K562 (cell line): ENCODE results near the gene H3-3A. TPM values are rescaled to one million over a fixed set of nuclear protein-coding genes. Genes with fewer than 3 reads are reported as not detected.

Experiments
- CHD2 ChIP-seq: IDR thresholded peaks from 2 replicates; pipeline ENCODE4 v1.6.1; 2011; ENCODE audit warnings: low read depth, low read length
- FOXJ3 ChIP-seq: sonication (generic); formaldehyde crosslinking; IDR thresholded peaks from 2 replicates; pipeline ENCODE4 v1.4.0; 2020; ENCODE audit warnings: mild to moderate bottlenecking, missing genetic modification reagents
- HES1 ChIP-seq: fragments of 450-650 bp; IDR thresholded peaks from 2 replicates; pipeline ENCODE4 v1.6.1; 2016; ENCODE audit warnings: low read depth, mild to moderate bottlenecking, moderate library complexity
- IFI16 ChIP-seq: fragments of 250-450 bp; sonication (Bioruptor Pico); IDR thresholded peaks from 2 replicates; pipeline ENCODE4 v2.1.2; 2022; ENCODE audit warnings: mild to moderate bottlenecking, inconsistent platforms
- KLF16 ChIP-seq: IDR thresholded peaks from 2 replicates; pipeline ENCODE4 v1.6.1; 2016; ENCODE audit warnings: antibody characterized with exemption
- MTA1 ChIP-seq: fragments of 450-650 bp; IDR thresholded peaks from 2 replicates; pipeline ENCODE4 v1.6.1; 2017; ENCODE audit warnings: borderline replicate concordance
- MYNN ChIP-seq, 2 experiments: sonication (generic); formaldehyde crosslinking in 1 of 2; IDR thresholded peaks; 2 replicates each; pipeline versions ENCODE4 v1.5.0 to v1.6.1; 2016 to 2020; ENCODE audit warnings: antibody characterized with exemption in 1 of 2, missing genetic modification reagents in 1 of 2
- NFATC3 ChIP-seq: fragments of 450-650 bp; IDR thresholded peaks from 2 replicates; pipeline ENCODE4 v1.6.1; 2017; ENCODE audit warnings: mild to moderate bottlenecking
- POLR2B ChIP-seq: fragments of 450-650 bp; IDR thresholded peaks from 2 replicates; pipeline ENCODE4 v1.6.1; 2018; ENCODE audit warnings: low read depth; ENCODE audit not compliant: partially characterized antibody
- RBM14 ChIP-seq: fragments of 200-400 bp; formaldehyde crosslinking; IDR thresholded peaks from 2 replicates; pipeline ENCODE4 v1.6.1; 2018; ENCODE audit warnings: low read depth, mild to moderate bottlenecking, low read length, moderate library complexity, borderline replicate concordance; ENCODE audit not compliant: insufficient read depth
- RHOXF2B ChIP-seq: fragments of 250-450 bp; sonication (Bioruptor Pico); conservative IDR thresholded peaks from 2 replicates; pipeline ENCODE4 v1.5.1; 2021
- SOX6 ChIP-seq: fragments of 450-650 bp; IDR thresholded peaks from 2 replicates; pipeline ENCODE4 v1.6.1; 2014; ENCODE audit warnings: mild to moderate bottlenecking
- STAT6 ChIP-seq: sonication (generic); formaldehyde crosslinking; IDR thresholded peaks from 2 replicates; pipeline ENCODE4 v1.8.1; 2023; ENCODE audit warnings: mild to moderate bottlenecking, missing genetic modification reagents
- ZNF449 ChIP-seq: fragments of 250-450 bp; sonication (Bioruptor Pico); IDR thresholded peaks from 2 replicates; pipeline ENCODE4 v1.8.0; 2022; ENCODE audit warnings: moderate library complexity, mild to moderate bottlenecking, inconsistent platforms
- ZNF511 ChIP-seq: sonication (generic); formaldehyde crosslinking; IDR thresholded peaks from 2 replicates; pipeline ENCODE4 v1.8.0; 2022; ENCODE audit warnings: mild to moderate bottlenecking, missing genetic modification reagents
- ZNF518B ChIP-seq: fragments of 250-450 bp; sonication (Bioruptor Pico); IDR thresholded peaks from 2 replicates; pipeline ENCODE4 v1.5.0; 2021; ENCODE audit warnings: mild to moderate bottlenecking, moderate library complexity
- ZNF639 ChIP-seq, 2 experiments: fragments of 200-800 bp in 1 of 2; sonication (Bioruptor generic) in 1 of 2; sonication (generic) in 1 of 2; formaldehyde crosslinking in 1 of 2; IDR thresholded peaks in 1 of 2; conservative IDR thresholded peaks in 1 of 2; 2 replicates each; pipeline versions ENCODE4 v1.5.0 to v1.6.1; 2016 to 2020; ENCODE audit warnings: missing compliant biosample characterization in 1 of 2, missing genetic modification characterization in 1 of 2, missing genetic modification reagents in 1 of 2
- polyA plus RNA-seq, 8 experiments: library from polyadenylated mRNA; depleted of rRNA in 4 of 8; stranded (reverse) in 5 of 8; unstranded in 3 of 8; fragments of >200 nt; fragmentation: Nextera tagmentation in 2 of 8; fragmentation: Illumina TruSeq in 1 of 8; extraction: Ambion mirVana in 2 of 8; extraction: Trizol in 1 of 8; gene quantifications; 2 replicates each; pipeline versions ENCODE4 v1.2.1 to v1.2.3, GENCODE V29; 2011 to 2014; ENCODE audit warnings: inconsistent platforms in 1 of 8, missing spikeins in 1 of 8
- total RNA-seq, 7 experiments: library from RNA; depleted of rRNA in 6 of 7; stranded (reverse); fragments of >200 nt in 6 of 7; fragmentation: Illumina TruSeq in 2 of 7; extraction: Trizol in 2 of 7; gene quantifications; 2 replicates each; pipeline versions ENCODE4 v1.2.1 to v1.2.3, GENCODE V29; 2011 to 2021; ENCODE audit warnings: low replicate concordance in 1 of 7

H3-3A gene
- total and polyA plus RNA-seq, 9 of the 15 experiments (the other 6 are each of a cell fraction or from before 2014, with no cell fraction given): 426 to 1,083 (median 591) TPM

- TF ChIP-seq RHOXF2B (CRISPR knock-in tag) (no peak), RBM14 (no peak), ZNF518B (CRISPR knock-in tag) (no peak), CHD2 (no peak), IFI16 (CRISPR knock-in tag) (no peak), MYNN (IDR thresholded peaks at IDR 0.05) (no peak), MYNN (CRISPR knock-in tag; IDR thresholded peaks at IDR 0.05) (no peak), FOXJ3 (CRISPR knock-in tag) (no peak), ZNF449 (CRISPR knock-in tag) (no peak), POLR2B (peak; percentile 98), ZNF639 (CRISPR knock-in tag; conservative IDR thresholded peaks at IDR 0.05 in 1 of 2, IDR thresholded peaks at IDR 0.05 in 1 of 2) (peak in 1 of 2 experiments; percentile 82; a peak in 1 of 4 replicates), ZNF511 (CRISPR knock-in tag) (peak; percentile 67; the same call in 1 of the 2 replicates), NFATC3 (no peak), HES1 (no peak), KLF16 (no peak), STAT6 (CRISPR knock-in tag) (peak; percentile 54; the same call in 1 of the 2 replicates), MTA1 (no peak), SOX6 (peak; percentile 73; the same call in 1 of the 2 replicates)
These were observed at the start of gene H3-3A (continued) for GRCh38 chr1:226062558-226063223.
